Measurements from ENCODE around the gene CBLB. TPM values are rescaled to one million over a fixed set of nuclear protein-coding genes. Genes with fewer than 3 reads are reported as not detected.

Gene CBLB
- total and polyA plus RNA-seq, 4 donors: 3.1 to 22.8 (median 9.8) TPM

DNA sequence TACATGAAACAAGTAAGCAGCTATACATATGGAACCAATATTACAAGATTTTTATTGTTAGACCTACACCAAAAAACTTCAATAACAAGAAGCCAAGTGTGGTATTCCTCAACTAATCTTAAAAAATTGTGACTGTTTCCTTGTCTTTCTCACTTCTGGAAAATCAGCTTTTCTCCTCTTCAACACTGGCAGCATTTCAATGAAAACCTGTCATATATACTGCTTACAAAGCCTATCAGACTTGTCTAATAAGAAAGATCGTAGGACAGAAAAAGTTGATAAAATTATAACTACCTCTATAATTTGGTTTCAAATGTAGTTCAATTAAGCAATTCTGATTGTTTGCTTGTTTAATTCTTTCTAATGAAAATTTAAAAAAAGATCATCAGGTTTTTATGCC, 55.1 kb downstream of the CBLB start:
- DNase-seq (ENCODE audit: low spot score): no peak
- H3K36me3 ChIP-seq (ENCODE audit: control insufficient read depth in 4 of 4, insufficient read depth in 3 of 4, low read depth in 1 of 4, low read length in 3 of 4): no peaks in the 10 kb centered on the region
- H3K27me3 ChIP-seq (ENCODE audit: control insufficient read depth in 4 of 4, insufficient read depth in 4 of 4, low read length in 3 of 4): no peaks in the 10 kb centered on the region
- no peak overlapping the region for H3K9ac ChIP-seq (ENCODE audit: low read depth in 1 of 2, low read length in 2 of 2)
- TF ChIP-seq JUND (IDR thresholded peaks at IDR 0.05) (no peak), FOXA2 (IDR thresholded peaks at IDR 0.05) (no peak), EGR1 (IDR thresholded peaks at IDR 0.05; ENCODE audit: low read depth in 2 of 2) (no peak), SP1 (IDR thresholded peaks at IDR 0.05) (no peak), RXRA (IDR thresholded peaks at IDR 0.05) (no peak)
- TF ChIP-seq, protein P1, sequence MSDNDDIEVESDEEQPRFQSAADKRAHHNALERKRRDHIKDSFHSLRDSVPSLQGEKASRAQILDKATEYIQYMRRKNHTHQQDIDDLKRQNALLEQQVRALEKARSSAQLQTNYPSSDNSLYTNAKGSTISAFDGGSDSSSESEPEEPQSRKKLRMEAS (IDR thresholded peaks at IDR 0.05): no peak
- H3K4me1 ChIP-seq (ENCODE audit: control insufficient read depth in 4 of 4, insufficient read depth in 4 of 4, low read length in 3 of 4): peaks cover 2 to 14% (median 5%) of the 10 kb centered on the region in 4 donors
- no peak overlapping the region for H3K27ac ChIP-seq (ENCODE audit: low read depth in 1 of 2, low read length in 2 of 2)
- 85% methylated on average over 1 of the region's 1 CpG for WGBS
- H3K4me3 ChIP-seq (ENCODE audit: low read depth in 1 of 3, low read length in 3 of 3): no peak overlapping the region
- H3K9me3 ChIP-seq (ENCODE audit: control insufficient read depth in 4 of 4, low read length in 3 of 4): no peaks in the 10 kb centered on the region

DNA sequence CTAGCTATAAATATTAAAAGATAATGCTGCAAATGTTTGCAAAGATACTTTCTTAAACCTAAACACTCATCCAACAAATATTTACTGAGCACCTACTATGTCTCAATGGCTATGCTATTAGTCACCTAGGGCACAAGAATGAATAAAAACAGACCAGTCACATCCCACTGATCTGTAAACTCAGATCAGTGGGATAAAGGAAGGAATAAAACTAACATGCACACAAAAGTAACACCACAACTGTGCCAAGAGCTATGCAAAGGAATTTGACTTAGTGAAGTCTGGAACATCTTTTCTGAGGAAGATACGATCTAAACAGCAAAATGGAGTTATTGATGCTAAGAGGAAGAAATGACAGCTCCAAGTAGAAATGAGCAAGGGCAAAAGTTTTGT, 56.6 kb downstream of the CBLB start:
- TF ChIP-seq, protein P2, sequence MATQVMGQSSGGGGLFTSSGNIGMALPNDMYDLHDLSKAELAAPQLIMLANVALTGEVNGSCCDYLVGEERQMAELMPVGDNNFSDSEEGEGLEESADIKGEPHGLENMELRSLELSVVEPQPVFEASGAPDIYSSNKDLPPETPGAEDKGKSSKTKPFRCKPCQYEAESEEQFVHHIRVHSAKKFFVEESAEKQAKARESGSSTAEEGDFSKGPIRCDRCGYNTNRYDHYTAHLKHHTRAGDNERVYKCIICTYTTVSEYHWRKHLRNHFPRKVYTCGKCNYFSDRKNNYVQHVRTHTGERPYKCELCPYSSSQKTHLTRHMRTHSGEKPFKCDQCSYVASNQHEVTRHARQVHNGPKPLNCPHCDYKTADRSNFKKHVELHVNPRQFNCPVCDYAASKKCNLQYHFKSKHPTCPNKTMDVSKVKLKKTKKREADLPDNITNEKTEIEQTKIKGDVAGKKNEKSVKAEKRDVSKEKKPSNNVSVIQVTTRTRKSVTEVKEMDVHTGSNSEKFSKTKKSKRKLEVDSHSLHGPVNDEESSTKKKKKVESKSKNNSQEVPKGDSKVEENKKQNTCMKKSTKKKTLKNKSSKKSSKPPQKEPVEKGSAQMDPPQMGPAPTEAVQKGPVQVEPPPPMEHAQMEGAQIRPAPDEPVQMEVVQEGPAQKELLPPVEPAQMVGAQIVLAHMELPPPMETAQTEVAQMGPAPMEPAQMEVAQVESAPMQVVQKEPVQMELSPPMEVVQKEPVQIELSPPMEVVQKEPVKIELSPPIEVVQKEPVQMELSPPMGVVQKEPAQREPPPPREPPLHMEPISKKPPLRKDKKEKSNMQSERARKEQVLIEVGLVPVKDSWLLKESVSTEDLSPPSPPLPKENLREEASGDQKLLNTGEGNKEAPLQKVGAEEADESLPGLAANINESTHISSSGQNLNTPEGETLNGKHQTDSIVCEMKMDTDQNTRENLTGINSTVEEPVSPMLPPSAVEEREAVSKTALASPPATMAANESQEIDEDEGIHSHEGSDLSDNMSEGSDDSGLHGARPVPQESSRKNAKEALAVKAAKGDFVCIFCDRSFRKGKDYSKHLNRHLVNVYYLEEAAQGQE (IDR thresholded peaks at IDR 0.05): no peak
- TF ChIP-seq HNF4A (conservative IDR thresholded peaks at IDR 0.05) (no peak), RAD21 (IDR thresholded peaks at IDR 0.05) (no peak), FOXA2 (IDR thresholded peaks at IDR 0.05) (no peak), SP1 (IDR thresholded peaks at IDR 0.05) (no peak), EGR1 (IDR thresholded peaks at IDR 0.05; ENCODE audit: low read depth in 2 of 2) (no peak), RXRA (IDR thresholded peaks at IDR 0.05) (no peak), FOXA1 (IDR thresholded peaks at IDR 0.05) (no peak), YY1 (IDR thresholded peaks at IDR 0.05) (no peak), JUND (IDR thresholded peaks at IDR 0.05) (no peak), GABPA (IDR thresholded peaks at IDR 0.05 in 1 of 2, conservative IDR thresholded peaks at IDR 0.05 in 1 of 2) (no peak), NR2F2 (IDR thresholded peaks at IDR 0.05) (no peak), HNF4G (IDR thresholded peaks at IDR 0.05) (no peak), TAF1 (conservative IDR thresholded peaks at IDR 0.05) (no peak)
- TF ChIP-seq, protein P3, sequence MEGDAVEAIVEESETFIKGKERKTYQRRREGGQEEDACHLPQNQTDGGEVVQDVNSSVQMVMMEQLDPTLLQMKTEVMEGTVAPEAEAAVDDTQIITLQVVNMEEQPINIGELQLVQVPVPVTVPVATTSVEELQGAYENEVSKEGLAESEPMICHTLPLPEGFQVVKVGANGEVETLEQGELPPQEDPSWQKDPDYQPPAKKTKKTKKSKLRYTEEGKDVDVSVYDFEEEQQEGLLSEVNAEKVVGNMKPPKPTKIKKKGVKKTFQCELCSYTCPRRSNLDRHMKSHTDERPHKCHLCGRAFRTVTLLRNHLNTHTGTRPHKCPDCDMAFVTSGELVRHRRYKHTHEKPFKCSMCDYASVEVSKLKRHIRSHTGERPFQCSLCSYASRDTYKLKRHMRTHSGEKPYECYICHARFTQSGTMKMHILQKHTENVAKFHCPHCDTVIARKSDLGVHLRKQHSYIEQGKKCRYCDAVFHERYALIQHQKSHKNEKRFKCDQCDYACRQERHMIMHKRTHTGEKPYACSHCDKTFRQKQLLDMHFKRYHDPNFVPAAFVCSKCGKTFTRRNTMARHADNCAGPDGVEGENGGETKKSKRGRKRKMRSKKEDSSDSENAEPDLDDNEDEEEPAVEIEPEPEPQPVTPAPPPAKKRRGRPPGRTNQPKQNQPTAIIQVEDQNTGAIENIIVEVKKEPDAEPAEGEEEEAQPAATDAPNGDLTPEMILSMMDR (IDR thresholded peaks at IDR 0.05; ENCODE audit: low read depth, low read length, missing input control): no peak
- TF ChIP-seq, protein P4, sequence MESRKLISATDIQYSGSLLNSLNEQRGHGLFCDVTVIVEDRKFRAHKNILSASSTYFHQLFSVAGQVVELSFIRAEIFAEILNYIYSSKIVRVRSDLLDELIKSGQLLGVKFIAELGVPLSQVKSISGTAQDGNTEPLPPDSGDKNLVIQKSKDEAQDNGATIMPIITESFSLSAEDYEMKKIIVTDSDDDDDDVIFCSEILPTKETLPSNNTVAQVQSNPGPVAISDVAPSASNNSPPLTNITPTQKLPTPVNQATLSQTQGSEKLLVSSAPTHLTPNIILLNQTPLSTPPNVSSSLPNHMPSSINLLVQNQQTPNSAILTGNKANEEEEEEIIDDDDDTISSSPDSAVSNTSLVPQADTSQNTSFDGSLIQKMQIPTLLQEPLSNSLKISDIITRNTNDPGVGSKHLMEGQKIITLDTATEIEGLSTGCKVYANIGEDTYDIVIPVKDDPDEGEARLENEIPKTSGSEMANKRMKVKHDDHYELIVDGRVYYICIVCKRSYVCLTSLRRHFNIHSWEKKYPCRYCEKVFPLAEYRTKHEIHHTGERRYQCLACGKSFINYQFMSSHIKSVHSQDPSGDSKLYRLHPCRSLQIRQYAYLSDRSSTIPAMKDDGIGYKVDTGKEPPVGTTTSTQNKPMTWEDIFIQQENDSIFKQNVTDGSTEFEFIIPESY (IDR thresholded peaks at IDR 0.05): no peak
- TF ChIP-seq, protein P1 (IDR thresholded peaks at IDR 0.05): no peak
- TF ChIP-seq, protein P5, sequence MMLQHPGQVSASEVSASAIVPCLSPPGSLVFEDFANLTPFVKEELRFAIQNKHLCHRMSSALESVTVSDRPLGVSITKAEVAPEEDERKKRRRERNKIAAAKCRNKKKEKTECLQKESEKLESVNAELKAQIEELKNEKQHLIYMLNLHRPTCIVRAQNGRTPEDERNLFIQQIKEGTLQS (IDR thresholded peaks at IDR 0.05): no peak
- Histone ChIP-seq H3K9ac (ENCODE audit: low read depth in 1 of 2, low read length in 2 of 2) (no peak overlapping the region), H3K36me3 (ENCODE audit: control insufficient read depth in 4 of 4, insufficient read depth in 3 of 4, low read depth in 1 of 4, low read length in 3 of 4) (no peaks in the 10 kb centered on the region), H3K4me3 (ENCODE audit: low read depth in 1 of 3, low read length in 3 of 3) (no peak overlapping the region), H3K27me3 (ENCODE audit: control insufficient read depth in 4 of 4, insufficient read depth in 4 of 4, low read length in 3 of 4) (no peaks in the 10 kb centered on the region), H3K4me1 (ENCODE audit: control insufficient read depth in 4 of 4, insufficient read depth in 4 of 4, low read length in 3 of 4) (peaks cover 2 to 14% (median 5%) of the 10 kb centered on the region in 4 donors), H3K27ac (ENCODE audit: low read depth in 1 of 2, low read length in 2 of 2) (no peak overlapping the region), H3K9me3 (ENCODE audit: control insufficient read depth in 4 of 4, low read length in 3 of 4) (no peaks in the 10 kb centered on the region)
- no peak for DNase-seq (ENCODE audit: low spot score)
- 87% methylated on average over 1 of the region's 1 CpG for WGBS
